ENCODE measurements around the gene ATP8B3.

ATP8B3 gene

DNA sequence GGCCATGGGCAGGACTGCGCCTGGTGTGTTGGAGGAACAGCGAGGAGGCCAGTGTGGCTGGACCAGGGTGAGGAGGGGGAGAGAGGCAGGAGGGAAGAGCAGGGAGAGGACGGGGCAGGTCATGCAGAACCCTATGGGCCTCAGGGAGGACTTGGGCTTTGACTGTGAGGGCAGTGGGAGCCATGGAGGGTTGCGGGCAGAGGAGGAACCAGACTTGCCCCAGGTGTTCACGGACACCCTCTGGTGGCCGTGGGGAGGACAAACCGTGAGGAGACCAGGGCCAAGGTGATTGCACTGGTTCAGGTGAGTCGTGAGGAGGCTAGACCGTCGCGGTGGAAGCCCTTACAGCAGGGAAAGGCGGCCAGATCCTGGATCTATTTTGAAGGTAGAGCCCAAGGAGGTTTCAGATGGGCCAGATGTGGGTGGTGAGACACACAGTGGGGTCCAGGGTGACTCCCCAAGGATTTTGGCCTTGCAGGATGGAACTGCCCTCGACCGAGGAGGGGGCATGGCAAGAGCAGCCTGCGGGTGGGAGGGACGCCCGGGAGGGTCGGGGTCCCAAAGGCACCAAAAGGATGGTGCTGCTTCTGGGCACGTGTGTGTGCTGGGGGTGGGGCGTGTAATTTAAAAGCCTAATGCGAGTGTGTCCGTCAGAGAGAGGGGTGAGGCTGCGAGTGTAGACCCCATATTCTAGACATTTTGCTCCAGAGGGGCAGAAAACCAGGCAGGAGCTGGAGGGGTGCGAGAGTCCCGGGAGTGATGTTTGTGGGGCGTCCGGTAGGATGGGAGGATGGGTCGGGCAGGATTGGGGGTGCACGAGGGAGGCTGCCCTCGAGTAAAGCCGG, 39.0 kb upstream of the ATP8B3 start:
- no peak for DNase-seq (ENCODE audit: low spot score)

DNA sequence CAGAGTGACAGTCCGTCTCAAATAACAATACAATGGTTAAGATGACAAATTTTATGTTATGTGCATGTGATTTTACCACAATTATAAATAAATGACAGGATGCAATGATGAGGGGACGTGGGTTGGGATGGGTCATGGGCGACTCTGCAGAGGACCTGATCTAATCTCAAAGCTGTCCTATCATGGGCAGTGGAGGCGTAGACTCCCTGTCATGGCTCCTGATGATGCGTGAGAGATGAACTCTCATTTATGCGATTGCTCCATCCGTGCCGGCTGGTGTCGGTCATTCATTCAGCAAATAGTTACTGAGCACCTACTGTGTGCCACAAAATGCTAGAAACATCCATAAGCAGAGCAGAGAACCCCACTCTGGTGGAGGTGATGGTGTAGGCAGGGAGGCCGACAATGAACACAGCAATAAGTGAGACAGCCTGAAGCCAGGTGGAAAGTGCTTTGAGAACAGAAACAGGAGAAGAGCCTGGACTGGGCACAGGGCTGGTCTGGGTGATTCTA, 37.9 kb upstream of the ATP8B3 start:
- no peak for DNase-seq (ENCODE audit: low spot score)

DNA sequence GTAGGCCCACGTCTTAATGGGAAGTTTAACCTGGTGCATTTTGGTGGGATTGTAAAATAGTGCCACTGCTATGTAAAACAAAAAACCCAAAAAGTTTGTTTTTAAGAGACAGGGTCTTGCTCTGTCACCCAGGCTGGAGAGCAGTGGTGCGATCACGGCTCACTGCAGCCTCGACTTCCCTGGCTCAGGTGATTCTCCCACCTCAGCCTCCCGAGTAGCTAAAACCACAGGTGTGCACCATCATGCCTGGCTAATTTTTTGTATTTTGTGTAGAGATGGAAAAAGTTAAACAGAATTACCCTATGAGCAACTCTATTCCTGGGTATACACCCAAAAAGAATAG, 37.0 kb upstream of the ATP8B3 start:
- no peak for DNase-seq (ENCODE audit: low spot score)

DNA sequence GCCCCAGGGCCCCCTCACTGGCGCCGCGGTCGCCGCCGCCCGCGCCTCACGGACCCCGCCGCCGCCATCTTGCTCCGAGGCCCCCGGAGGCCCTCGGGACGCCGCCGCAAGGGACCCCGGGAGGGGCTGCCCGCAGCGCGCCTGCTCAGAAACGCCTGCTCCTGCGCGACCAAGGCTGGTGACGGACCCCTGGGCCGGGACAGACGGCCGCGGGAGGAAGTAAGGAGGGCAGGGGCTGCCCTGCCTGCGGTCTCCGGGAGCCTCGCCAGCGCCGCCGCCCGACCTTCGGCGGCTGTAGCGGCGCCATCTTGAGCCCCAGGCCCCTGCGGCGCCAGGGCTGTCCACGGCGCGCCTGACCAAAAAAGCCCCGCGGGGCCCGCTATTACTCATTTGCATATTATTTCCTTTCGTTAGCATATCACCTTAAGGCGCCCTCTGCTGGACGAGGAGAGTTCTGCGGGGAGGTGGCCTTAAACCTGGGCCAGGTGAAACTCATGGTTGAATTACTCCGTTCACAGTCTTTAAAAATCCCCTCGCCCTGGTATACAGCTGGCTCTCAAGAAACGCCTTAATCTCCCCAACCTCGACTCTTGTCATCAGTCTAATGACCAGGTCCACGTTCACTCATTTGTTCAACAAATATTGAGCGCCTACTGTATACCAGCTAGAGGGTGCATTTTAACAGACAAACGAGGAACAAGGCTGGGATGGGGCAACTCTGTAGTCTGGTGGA, 36.5 kb upstream of the ATP8B3 start, which contains the start of gene REXO1:
TSS of gene REXO1 (minus strand) at position 85 of the 733 bp plus-strand sequence. CDS start 125 bp downstream, outside the sequence.
- DNase-seq (ENCODE audit: low spot score) = peak; percentile 82

DNA sequence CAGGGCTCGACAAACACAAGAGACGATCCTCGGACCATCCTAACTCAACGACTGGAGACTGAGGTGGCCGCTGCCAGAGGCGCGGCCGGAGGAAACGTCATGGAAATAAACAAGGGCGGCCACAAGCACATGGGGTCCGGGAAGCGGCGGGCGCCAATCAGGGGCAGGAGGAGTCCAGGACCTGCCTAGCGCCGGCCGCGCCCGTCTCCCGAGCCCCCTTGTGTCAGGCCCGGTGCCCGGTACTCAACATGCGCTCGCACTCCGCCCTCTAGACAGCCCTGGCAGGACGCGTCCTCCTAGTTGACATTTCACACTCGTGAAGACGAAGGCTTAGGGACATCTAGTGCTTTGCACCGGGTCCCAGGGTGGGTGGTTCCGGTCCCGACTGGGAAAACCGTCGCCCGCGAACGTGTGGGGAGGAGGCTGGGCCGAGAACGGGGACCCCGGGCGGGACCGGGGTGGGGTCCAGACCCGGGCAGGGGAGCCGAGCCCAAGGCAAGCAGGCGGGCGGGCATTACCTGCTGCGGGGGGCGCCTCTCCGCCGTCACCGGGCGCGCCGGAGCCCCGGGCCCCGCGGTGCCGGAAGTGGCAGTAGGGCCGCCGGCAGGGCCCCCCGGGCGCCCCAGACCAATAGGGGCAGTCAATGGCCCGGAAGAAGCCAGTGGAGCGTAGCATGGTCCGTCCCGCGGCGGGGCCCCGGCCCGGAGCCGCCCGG, 35.8 kb upstream of the ATP8B3 start:
- no peak for DNase-seq (ENCODE audit: low spot score)

DNA sequence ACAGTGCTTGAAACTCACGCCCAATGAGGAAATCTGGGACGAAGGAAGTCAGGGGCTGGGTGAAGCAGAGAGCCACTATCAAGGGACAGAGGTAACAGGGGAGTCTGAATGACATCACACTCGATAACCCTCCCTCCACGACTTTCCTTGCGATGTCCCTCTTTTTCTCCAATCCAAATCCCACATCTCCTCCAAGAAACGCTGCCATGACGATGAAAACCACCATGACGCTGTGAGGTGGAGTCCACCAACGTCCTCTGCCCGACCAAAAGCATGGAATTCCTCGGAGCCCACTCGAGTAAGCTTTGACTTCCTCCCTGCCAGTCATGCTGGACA, 35.2 kb upstream of the ATP8B3 start:
- no peak for DNase-seq (ENCODE audit: low spot score)

DNA sequence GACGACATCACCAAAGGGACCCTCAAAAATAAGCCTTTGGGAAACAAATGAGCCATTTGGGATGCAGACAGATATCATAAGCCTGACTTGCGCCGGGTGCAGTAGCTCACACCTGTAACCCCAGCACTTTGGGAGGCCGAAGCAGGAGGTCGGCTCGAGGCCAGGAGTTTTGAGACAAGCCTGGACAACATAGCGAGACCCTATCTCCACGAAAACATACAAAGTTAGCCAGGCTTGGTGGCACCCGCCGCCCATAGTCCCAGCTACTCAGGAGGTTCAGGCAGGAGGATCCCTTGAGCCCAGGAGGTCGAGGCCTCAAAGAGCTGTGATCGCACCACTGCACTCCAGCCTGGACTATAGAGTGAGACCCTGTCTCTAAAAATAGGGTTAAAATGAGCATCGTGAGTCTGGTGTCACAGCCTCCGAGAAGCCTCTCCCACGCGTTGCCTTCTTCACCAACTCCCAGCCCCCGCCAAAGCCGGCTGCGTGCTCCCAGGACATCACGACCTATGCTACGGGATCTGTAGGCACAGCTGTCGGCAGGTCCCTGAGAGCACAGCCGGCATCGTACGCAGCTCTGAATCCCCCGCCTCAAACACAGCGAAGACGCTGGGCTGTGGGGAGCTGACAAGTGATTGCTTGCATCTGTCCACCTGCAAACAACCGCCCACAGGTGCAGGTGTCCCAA, 34.6 kb upstream of the ATP8B3 start:
- DNase-seq (ENCODE audit: low spot score) = no peak

DNA sequence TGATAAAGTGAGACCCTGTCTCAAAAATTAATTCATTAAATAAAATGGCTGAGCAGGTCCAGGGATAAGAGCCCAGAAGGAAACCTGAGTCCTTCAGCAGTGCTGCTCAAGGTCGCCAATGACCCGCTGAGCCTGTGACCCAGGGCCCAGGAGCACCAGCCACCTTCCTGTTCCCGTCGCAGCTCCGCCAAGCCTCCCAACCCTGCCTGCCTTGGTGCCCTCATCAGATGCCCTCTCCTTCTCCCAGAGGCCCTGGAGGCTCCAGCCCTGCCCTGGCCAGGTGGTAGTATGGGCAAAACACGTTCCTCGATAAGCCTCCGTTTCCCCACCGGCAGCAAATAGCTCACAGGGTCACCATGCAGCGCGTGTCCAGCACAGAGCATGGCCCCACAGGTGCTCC, 33.6 kb upstream of the ATP8B3 start:
- no peak for DNase-seq (ENCODE audit: low spot score)

DNA sequence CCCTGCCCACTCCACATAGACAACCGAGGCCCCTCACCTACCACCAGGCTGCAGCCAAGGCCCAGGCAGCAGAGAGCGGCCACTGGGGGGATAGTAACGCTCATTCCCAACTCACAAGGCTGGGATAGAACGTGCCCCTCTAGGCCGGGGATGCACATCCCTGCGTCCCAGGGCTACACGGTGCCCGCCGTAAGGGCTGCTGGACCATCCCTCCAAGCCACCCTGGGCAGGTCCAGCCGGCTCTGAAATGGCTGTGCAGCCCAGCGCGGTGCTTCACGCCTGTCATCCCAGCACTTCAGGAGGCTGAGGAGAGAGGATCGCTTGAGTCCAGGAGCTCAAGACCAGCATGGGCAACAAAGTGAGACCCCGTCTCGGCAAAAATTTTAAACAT, 33.0 kb upstream of the ATP8B3 start:
- no peak for DNase-seq (ENCODE audit: low spot score)

DNA sequence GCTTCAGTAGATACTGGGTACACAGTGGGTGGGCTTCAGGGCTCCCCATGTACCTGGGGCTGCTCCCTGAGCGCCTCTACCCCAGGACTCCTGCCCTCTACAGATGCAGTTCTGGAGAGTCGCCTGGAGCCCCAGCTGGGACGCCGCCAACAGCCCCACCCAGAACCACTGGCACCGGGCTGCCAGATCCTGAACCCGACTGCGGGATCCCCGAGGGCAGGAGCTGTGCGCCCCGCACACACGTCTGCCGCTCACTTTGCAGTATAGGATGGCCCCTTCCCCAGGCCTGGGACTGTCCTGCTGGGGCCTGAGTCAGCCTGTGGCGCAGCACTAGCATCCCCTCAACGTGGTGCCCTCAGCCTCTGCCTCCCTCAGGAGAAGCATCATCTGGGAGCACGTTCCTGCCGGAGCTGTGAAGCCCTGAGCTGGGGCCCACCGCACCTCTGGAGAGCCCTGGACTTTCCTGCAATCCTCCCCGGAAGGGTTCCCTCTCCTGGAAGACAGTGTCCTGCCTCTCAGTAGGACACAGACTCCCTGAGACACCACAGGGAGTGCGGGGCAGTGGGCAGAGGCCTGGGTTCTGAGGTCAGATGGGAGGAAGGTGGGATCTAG, 32.5 kb upstream of the ATP8B3 start:
- no peak for DNase-seq (ENCODE audit: low spot score)

DNA sequence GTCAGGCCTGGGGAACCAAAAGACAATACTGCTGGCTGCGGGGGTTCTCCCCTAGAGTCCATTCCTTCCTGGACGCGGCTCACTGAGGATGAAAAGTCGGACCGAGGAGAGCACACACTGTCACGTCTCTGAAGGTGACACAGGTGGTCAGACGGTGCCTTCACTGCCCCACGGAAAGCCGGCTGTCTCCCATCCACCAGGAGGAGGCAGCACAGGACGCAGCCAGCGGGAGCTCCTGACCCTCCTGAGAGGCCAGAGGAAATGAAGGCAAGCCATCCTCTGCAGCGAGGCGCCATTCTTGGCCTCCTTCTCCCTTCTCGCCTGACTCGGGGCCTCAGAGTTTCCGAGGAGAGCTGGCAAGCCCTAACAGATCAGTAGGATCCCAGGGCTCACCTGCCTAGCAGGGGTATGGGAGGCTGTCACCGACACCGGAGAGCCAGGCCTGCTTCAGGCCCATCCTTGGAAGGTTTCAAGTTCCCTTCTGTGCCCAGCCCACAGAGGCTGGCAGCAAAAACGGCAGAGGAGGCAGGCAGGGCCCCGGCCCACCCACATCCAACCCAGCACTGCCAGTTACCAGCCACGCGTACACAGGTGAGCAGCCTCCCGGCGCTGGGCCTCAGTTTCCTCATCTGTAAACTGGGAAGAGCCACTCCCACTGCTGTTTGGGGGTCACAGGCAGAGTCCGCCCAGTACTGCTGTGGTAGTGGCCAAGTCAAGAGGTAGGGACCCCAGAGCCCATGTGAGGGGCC, 31.7 kb upstream of the ATP8B3 start:
- DNase-seq (ENCODE audit: low spot score) = no peak

DNA sequence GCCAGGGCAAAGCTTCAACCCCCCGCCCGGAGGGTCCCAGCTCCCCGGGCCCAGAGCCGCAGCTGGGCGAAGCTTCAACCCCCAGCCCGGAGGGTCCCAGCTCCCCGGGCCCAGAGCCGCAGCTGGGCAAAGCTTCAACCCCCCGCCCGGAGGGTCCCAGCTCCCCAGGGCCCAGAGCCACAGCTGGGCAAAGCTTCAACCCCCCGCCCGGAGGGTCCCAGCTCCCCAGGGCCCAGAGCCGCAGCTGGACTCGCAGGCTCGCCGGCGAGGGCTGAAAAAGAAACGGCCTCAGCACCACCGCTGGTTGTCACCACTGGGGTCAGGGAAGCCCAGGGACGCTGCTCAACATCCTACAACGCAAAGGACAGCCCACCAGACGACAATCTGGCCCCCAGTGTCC, 31.0 kb upstream of the ATP8B3 start:
- no peak for DNase-seq (ENCODE audit: low spot score)

DNA sequence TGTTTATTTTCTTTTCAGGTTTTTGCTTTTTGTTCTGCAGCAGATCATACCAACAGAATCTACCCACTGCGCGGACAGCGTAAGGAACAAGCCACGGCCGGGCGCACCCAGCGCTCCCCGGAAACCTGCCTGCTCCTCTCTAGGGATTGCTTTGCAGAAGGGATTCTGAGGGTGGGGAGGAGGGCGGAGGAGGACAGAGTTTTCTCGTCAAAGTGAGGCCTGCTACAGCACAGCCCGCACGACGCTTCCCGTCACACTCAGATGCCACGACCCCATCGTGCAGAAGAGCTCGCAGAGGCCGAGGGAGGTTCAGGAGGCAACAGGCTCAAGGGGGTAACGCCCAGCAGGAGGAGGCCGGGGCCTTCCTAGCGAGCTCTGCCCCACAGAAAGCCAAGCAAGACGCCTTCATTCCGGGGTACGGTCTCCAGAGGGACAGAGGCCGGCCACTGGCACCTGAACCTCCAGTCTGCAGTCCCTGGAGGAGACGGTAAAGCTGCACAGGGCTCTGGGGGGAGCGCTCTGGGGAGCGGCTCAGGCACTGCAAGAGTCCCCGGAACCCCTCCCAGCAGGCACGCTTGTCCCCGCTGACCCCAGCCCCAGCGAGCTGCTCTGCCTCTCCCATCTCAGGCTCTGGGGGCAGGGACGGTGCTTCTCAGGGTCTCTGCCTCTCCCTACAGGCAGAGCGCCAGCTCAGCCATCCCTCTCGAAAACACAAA, 29.3 kb upstream of the ATP8B3 start:
- DNase-seq (ENCODE audit: low spot score) = no peak

DNA sequence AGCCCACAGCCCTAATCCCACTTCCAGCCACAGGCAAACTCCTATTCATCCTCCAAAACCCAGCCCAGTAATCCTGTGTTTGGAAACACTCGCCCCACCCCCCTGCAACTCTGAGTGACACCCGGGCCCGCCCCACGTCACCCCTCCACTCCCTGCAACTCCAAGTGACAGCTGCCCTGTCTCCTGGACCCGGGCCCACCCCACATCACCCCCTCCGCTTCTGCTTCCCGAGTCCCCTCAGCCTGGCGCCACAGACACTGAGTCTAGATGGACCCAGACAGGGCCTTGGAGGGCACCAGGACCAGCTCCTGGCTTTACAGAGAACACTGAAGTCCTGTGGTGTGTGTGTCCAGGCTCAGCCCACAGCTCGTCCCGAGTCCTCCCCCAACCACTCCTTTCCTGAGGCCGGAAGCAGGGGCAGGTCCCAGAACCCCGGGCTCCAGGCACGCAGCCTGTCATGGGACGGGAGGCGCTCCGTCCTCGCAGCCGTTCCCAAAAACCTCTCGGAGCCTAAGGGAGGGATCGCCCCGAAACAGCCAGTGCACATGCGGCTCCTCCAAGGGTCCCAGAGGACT, 28.6 kb upstream of the ATP8B3 start:
- peak; percentile 76 for DNase-seq (ENCODE audit: low spot score)

DNA sequence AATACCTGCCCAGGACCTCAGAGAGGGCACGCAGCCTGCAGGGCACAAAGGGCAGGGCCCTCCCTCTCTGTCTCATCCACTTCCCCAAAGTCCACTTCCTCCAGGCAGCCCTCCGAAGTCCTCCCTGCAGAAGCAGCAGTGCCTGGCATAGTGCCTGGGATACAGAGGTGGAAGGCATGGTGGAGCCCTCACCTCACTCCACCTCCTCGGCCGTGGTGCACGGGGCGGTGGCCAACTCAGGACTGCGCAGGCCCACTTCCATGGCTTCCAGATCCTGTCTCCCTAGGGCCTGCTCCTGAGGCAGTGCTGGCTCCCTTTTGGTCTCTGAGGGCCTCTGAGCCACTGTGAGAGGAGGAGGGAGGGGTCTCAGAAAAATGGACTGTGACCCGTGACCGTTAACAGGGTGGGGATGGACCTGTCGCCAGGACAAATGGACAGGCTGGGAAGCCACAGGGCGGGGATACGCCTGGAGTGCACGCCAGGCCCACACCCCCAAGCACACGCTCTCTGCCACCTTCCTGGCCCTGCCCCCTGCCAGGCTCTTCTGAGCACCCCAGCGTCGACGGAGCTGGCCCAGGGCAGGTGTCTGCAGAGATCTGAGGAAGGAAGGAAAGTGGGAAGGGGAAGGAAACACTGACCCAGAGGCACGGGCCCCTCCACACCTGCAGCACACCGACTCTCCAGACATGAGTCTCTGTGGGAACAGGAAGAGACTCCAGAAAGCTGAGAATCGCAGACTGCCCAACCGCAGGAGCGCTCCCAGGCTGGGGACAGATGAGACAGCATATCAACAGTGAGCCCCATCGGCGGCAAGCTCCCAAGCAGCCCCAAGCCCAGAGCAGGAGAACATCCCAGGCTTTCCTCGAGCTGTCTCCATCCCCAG, 27.8 kb upstream of the ATP8B3 start:
- no peak for DNase-seq (ENCODE audit: low spot score)

DNA sequence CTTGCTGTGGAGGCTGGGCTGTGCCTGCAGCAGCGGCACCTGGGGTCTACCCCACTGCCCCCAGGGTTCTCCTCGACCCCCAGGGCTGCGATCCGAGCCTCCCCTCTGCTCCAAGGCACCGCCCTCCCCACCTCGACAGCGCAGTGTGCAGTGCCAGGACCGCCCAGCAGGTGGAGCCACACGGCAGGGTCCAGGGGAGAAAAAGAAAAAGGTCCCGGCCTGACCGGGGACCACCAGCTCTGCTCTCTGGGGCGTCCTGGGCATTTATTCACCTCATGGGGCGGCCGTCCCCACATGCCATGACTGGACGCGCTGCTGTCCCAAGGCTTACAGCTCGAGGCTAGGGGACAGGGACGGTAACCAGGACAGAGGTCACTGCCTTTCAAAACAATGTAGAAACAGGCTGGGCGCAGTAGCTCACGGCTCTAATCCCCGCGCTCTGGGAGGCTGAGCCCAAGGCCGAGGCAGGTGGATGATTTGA, 25.6 kb upstream of the ATP8B3 start:
- DNase-seq (ENCODE audit: low spot score) = peak; percentile 64

DNA sequence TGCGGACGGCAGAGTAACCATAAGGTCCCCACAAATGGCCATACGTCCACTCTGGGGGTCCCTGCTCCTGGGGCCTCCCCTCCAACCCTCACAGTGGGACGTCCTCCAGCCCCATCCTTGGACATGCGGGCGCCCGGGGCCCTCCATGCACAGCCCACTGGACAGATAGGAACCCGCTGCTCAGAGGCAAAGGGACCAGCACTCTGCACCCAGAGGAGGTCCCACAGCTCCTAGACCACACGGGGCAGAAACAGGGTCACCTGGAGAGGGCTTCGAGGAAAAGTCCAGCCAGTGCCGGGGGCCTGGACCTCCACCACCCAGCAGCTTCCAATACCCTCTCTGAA, 25.1 kb upstream of the ATP8B3 start:
- DNase-seq (ENCODE audit: low spot score) = no peak

DNA sequence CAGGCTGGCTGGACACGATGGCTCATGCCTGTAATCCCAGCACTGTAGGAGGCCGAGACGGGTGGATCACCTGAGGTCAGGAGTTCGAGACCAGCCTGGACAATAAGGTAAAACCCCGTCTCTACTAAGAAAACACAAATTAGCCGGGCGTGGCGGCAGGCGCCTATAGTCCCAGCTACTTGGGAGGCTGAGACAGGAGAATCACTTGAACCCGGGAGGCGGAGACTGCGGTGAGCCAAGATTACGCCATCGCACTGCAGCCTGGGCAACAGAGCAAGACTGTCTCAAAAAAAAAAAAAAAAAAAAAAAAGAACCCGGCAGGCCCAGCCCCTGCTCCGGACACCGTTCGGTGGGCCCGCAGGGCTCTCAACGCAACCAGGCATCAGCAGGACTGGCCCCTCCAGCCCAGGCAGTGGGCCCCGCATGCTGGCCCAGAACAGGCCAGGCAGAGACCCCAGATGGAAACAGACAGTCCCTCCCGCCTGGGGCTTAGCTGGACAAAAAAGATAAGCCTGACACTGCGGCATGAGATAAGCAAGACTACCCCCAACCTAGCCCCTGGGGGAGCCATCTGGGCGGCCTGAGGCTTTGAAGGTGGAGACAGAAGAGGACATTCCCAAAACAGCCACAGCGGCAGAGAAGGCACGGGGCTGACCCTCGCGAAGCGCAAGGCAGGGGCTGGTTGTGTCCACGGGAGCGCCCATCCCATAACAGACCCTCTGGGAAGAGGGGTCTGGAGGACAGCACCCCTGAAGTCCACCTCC, 24.6 kb upstream of the ATP8B3 start:
- no peak for DNase-seq (ENCODE audit: low spot score)
